SK-N-SH (cell line): ENCODE measurements around the gene CPXM1. TPM values are rescaled to one million over a fixed set of nuclear protein-coding genes. Genes with fewer than 3 reads are reported as not detected.

ENCODE experiments used
- CTCF ChIA-PET: fragments of 300-600, 350-600 bp; formaldehyde crosslinking; extraction: SDS; loops from one replicate; lab custom pipeline; 2021; lab: Yijun Ruan, JAX
- POLR2A ChIA-PET: fragments of 350-600 bp; sonication (Branson Sonifier 250); formaldehyde crosslinking; extraction: SDS; loops from one replicate; lab custom pipeline; 2020; ENCODE audit warnings: antibody characterized with exemption, inconsistent platforms; lab: Yijun Ruan, JAX
- DNase-seq: peaks from one replicate; pipeline ENCODE4 v3.0.0; 2012
- H2AFZ ChIP-seq: fragments of 200-600 bp; sonication (generic); 2 replicates; pipeline ENCODE4 v1.8.1; 2016; ENCODE audit warnings: antibody characterized with exemption, mild to moderate bottlenecking, low read depth
- H3F3A ChIP-seq: fragments of 200-600 bp; sonication (generic); replicated peaks from 2 replicates; pipeline ENCODE3; 2016; ENCODE audit warnings: antibody characterized with exemption, mild to moderate bottlenecking; ENCODE audit not compliant: insufficient read depth
- H3K27ac ChIP-seq, 2 experiments: fragments of 200-500 bp in 1 of 2; fragments of 200-600 bp in 1 of 2; sonication (Bioruptor generic) in 1 of 2; sonication (generic), shearing (Covaris generic) in 1 of 2; 2 replicates each; pipeline versions ENCODE4 v1.5.1 to v1.6.1; 2014 to 2016; ENCODE audit warnings: low read depth in 2 of 2, inconsistent platforms in 1 of 2, low read length in 1 of 2, mild to moderate bottlenecking in 1 of 2, mixed read lengths in 1 of 2
- H3K27me3 ChIP-seq: fragments of 200-600 bp; sonication (generic), shearing (Covaris generic); 2 replicates; pipeline ENCODE4 v1.6.1; 2016; ENCODE audit warnings: mixed run types; ENCODE audit not compliant: insufficient read depth
- H3K36me3 ChIP-seq, 2 experiments: fragments of 200-500 bp in 1 of 2; fragments of 200-600 bp in 1 of 2; sonication (Bioruptor generic) in 1 of 2; sonication (generic) in 1 of 2; replicated peaks in 1 of 2; 2 replicates each; pipeline versions ENCODE3 to v1.5.1; 2014 to 2016; ENCODE audit warnings: low read length in 1 of 2, mild to moderate bottlenecking in 1 of 2; ENCODE audit not compliant: insufficient read depth in 2 of 2, control insufficient read depth in 1 of 2
- H3K4me1 ChIP-seq, 2 experiments: fragments of 200-500 bp in 1 of 2; fragments of 200-600 bp in 1 of 2; sonication (Bioruptor generic) in 1 of 2; sonication (generic), shearing (Covaris generic) in 1 of 2; 2 replicates each; pipeline versions ENCODE4 v1.5.1 to v1.6.1; 2014 to 2016; ENCODE audit warnings: low read depth in 1 of 2, low read length in 1 of 2, mixed run types in 1 of 2; ENCODE audit not compliant: insufficient read depth in 2 of 2, control insufficient read depth in 1 of 2
- H3K4me2 ChIP-seq: fragments of 200-600 bp; sonication (generic), shearing (Covaris generic); 2 replicates; pipeline ENCODE4 v1.6.1; 2017; ENCODE audit warnings: mixed run types
- H3K4me3 ChIP-seq, 2 experiments: fragments of 200-500 bp in 1 of 2; fragments of 200-600 bp in 1 of 2; sonication (Bioruptor generic) in 1 of 2; sonication (generic), shearing (Covaris generic) in 1 of 2; 2 replicates each; pipeline versions ENCODE4 v1.5.1 to v1.8.1; 2014 to 2016; ENCODE audit warnings: low read depth in 2 of 2, inconsistent platforms in 1 of 2, low read length in 1 of 2, mild to moderate bottlenecking in 1 of 2, mixed read lengths in 1 of 2, moderate library complexity in 1 of 2
- H3K79me2 ChIP-seq: fragments of 200-600 bp; sonication (generic); 2 replicates; pipeline ENCODE4 v1.8.1; 2017; ENCODE audit warnings: mild to moderate bottlenecking; ENCODE audit not compliant: insufficient read depth
- H3K9ac ChIP-seq: fragments of 200-600 bp; sonication (generic); 2 replicates; pipeline ENCODE4 v1.6.1; 2017; ENCODE audit warnings: mixed run types
- H3K9me2 ChIP-seq: fragments of 200-600 bp; sonication (generic); 2 replicates; pipeline ENCODE4 v1.6.1; 2017; ENCODE audit warnings: mixed run types
- H3K9me3 ChIP-seq: fragments of 200-600 bp; sonication (generic); 2 replicates; pipeline ENCODE4 v1.6.1; 2017; ENCODE audit warnings: mixed run types, mild to moderate bottlenecking, moderate library complexity
- H4K20me1 ChIP-seq: fragments of 200-600 bp; sonication (generic); 2 replicates; pipeline ENCODE4 v1.6.1; 2017; ENCODE audit warnings: mild to moderate bottlenecking, mixed run types; ENCODE audit not compliant: insufficient read depth
- CHD2 ChIP-seq: fragments of 150-350 bp; IDR thresholded peaks from 2 replicates; pipeline ENCODE4 v1.6.1; 2018; ENCODE audit warnings: low read length; ENCODE audit not compliant: partially characterized antibody
- CTCF ChIP-seq: fragments of 200-600 bp; sonication (generic); IDR thresholded peaks from 2 replicates; pipeline ENCODE4 v1.6.1; 2017; ENCODE audit warnings: antibody characterized with exemption, mild to moderate bottlenecking, moderate library complexity
- ELF1 ChIP-seq: IDR thresholded peaks from 2 replicates; pipeline ENCODE4 v1.4.0; 2012
- EP300 ChIP-seq, 2 experiments: IDR thresholded peaks; 2 replicates each; pipeline versions ENCODE4 v1.4.0 to v1.6.1; 2012; ENCODE audit warnings: borderline replicate concordance in 1 of 2, low read depth in 1 of 2, low read length in 1 of 2
- FOXM1 ChIP-seq: IDR thresholded peaks from 2 replicates; pipeline ENCODE4 v1.4.0; 2012; ENCODE audit warnings: low read depth, mild to moderate bottlenecking
- GABPA ChIP-seq: IDR thresholded peaks from 2 replicates; pipeline ENCODE4 v1.4.0; 2012; ENCODE audit warnings: low read depth, mild to moderate bottlenecking
- GATA2 ChIP-seq: sonication (generic); formaldehyde crosslinking; IDR thresholded peaks from 2 replicates; pipeline ENCODE4 v1.5.0; 2020; ENCODE audit warnings: mild to moderate bottlenecking, missing genetic modification reagents
- JUND ChIP-seq: IDR thresholded peaks from 2 replicates; pipeline ENCODE4 v1.4.0; 2012
- MAX ChIP-seq: IDR thresholded peaks from 2 replicates; pipeline ENCODE4 v1.4.0; 2012; ENCODE audit warnings: low read depth
- MXI1 ChIP-seq: IDR thresholded peaks from 2 replicates; pipeline ENCODE4 v1.6.1; 2012; ENCODE audit warnings: mild to moderate bottlenecking, low read depth, low read length, improper control_type of control experiment
- NFIC ChIP-seq: IDR thresholded peaks from 2 replicates; pipeline ENCODE4 v1.4.0; 2012; ENCODE audit warnings: borderline replicate concordance
- NRF1 ChIP-seq: IDR thresholded peaks from 2 replicates; pipeline ENCODE4 v1.6.1; 2012; ENCODE audit warnings: low read depth, mild to moderate bottlenecking, low read length
- PBX3 ChIP-seq: IDR thresholded peaks from 2 replicates; pipeline ENCODE4; 2012
- POLR2AphosphoS5 ChIP-seq: IDR thresholded peaks from 2 replicates; pipeline ENCODE4 v1.6.1; 2012; ENCODE audit warnings: low read depth, low read length
- RCOR1 ChIP-seq: fragments of 150-350 bp; IDR thresholded peaks from 2 replicates; pipeline ENCODE4 v1.6.1; 2017; ENCODE audit warnings: antibody characterized with exemption, low read length
- RFX5 ChIP-seq: IDR thresholded peaks from 2 replicates; pipeline ENCODE4 v1.6.1; 2012; ENCODE audit warnings: mild to moderate bottlenecking, improper control_type of control experiment, low read length
- RXRA ChIP-seq: IDR thresholded peaks from 2 replicates; pipeline ENCODE4 v1.4.0; 2012; ENCODE audit warnings: low read depth, mild to moderate bottlenecking, borderline replicate concordance
- SIN3A ChIP-seq: IDR thresholded peaks from 2 replicates; pipeline ENCODE4 v1.6.1; 2012; ENCODE audit warnings: low read depth, mild to moderate bottlenecking, low read length, moderate library complexity, borderline replicate concordance
- TEAD4 ChIP-seq: IDR thresholded peaks from 2 replicates; pipeline ENCODE4 v1.4.0; 2012; ENCODE audit warnings: mild to moderate bottlenecking, borderline replicate concordance; ENCODE audit not compliant: insufficient read depth
- USF2 ChIP-seq: fragments of 150-350 bp; IDR thresholded peaks from 2 replicates; pipeline ENCODE4 v1.6.1; 2017; ENCODE audit warnings: antibody characterized with exemption, low read length, low read depth, borderline replicate concordance
- WGBS: methylation state at CpG from one replicate; pipeline ENCODE4 v1.1.6; 2017; ENCODE audit warnings: low lambda C conversion rate; 5-methylcytosine and 5-hydroxymethylcytosine counted together
- polyA plus RNA-seq, 3 experiments: library from polyadenylated mRNA; depleted of rRNA; stranded (reverse); fragments of >200 nt; gene quantifications; 2 replicates each; pipeline ENCODE4 v1.2.3, GENCODE V29; 2012

The CPXM1 gene
- polyA plus RNA-seq, 1 of the 3 experiments (the other 2 are of a cell fraction): 99.9 TPM

- Histone ChIP-seq H3K27ac (no peak overlapping the region), H3K79me2 (no peaks in the 10 kb centered on the region), H3K9ac (no peak overlapping the region), H4K20me1 (no peaks in the 10 kb centered on the region), H2AFZ (no peak overlapping the region), H3K27me3 (no peaks in the 10 kb centered on the region), H3K9me2 (no peaks in the 10 kb centered on the region), H3K36me3 (no peaks in the 10 kb centered on the region), H3F3A (no peaks in the 10 kb centered on the region), H3K4me2 (no peak overlapping the region), H3K9me3 (no peaks in the 10 kb centered on the region), H3K4me1 (no peaks in the 10 kb centered on the region), H3K4me3 (no peak overlapping the region)
- CTCF ChIA-PET: no interaction called here
- TF ChIP-seq USF2 (no peak), FOXM1 (no peak), SIN3A (no peak), GATA2 (CRISPR knock-in tag) (no peak), CHD2 (no peak), JUND (no peak), TEAD4 (no peak), RCOR1 (no peak), MXI1 (no peak), ELF1 (no peak)
- POLR2A ChIA-PET: no interaction called here
- no peak for DNase-seq
- WGBS: 90% methylated on average over 24 of the region's 30 CpGs
These were observed 50.4 kb downstream of the CPXM1 start for GRCh38 chr20:2749951-2750490.

GRCh38 chr20:2749343-2749950 is 51.0 kb downstream of the CPXM1 start:
- Histone ChIP-seq H3K79me2 (no peaks in the 10 kb centered on the region), H3K9me3 (no peaks in the 10 kb centered on the region), H3K9ac (no peak overlapping the region), H3K4me3 (no peak overlapping the region), H3K27ac (no peak overlapping the region), H3K27me3 (no peaks in the 10 kb centered on the region), H3K4me2 (no peak overlapping the region), H4K20me1 (no peaks in the 10 kb centered on the region), H3K9me2 (no peaks in the 10 kb centered on the region), H3K36me3 (no peaks in the 10 kb centered on the region), H3F3A (no peaks in the 10 kb centered on the region), H2AFZ (no peak overlapping the region), H3K4me1 (no peaks in the 10 kb centered on the region)
- DNase-seq: no peak
- ChIA-PET POLR2A (no interaction called here), CTCF (no interaction called here)
- 93% methylated on average over 31 of the region's 49 CpGs for WGBS
- no peak for TF ChIP-seq RFX5
- TF ChIP-seq NFIC: no peak
- no peak for TF ChIP-seq PBX3
- no peak for TF ChIP-seq MAX
- TF ChIP-seq RXRA: no peak
- no peak for TF ChIP-seq JUND
- TF ChIP-seq USF2: no peak
- no peak for TF ChIP-seq CTCF
- no peak for TF ChIP-seq EP300 (IDR thresholded peaks at IDR 0.05; ENCODE audit: borderline replicate concordance in 1 of 2, low read depth in 1 of 2, low read length in 1 of 2)
- no peak for TF ChIP-seq POLR2AphosphoS5
- TF ChIP-seq NRF1: no peak
- TF ChIP-seq GABPA: no peak
- TF ChIP-seq ELF1: no peak
